Spleen (tissue), 7 donors: ENCODE measurements around the gene PDE2A.

Source experiments
- CTCF ChIP-seq, 11 experiments: fragments of 200-600 bp in 7 of 11; fragments of 450-650 bp in 4 of 11; sonication (generic) in 4 of 11; IDR thresholded peaks in 8 of 11; conservative IDR thresholded peaks in 3 of 11; 1 replicate in 7 of 11; 2 replicates in 4 of 11; pipeline versions ENCODE4 v1.4.0 to v1.8.0; 2016 to 2021; ENCODE audit warnings: antibody characterized with exemption in 11 of 11, inconsistent platforms in 4 of 11, mild to moderate bottlenecking in 1 of 11
- POLR2AphosphoS5 ChIP-seq, 3 donors: sonication (generic); formaldehyde crosslinking; IDR thresholded peaks; one replicate each; pipeline ENCODE4 v1.5.1; 2017; ENCODE audit warnings: antibody characterized with exemption in 3 of 3
- donor health status: DM: no; HTN: no; CAD: no; lungs with moderate emphysema.
- donor health status: DM: no; HTN: no; CAD: no.
- donor health status: DM: no; HTN: no; CAD: no.

- no peak for TF ChIP-seq CTCF (IDR thresholded peaks at IDR 0.05 in 8 of 11, conservative IDR thresholded peaks at IDR 0.05 in 3 of 11)
- peak in 1 of 3 donors; percentile 2 for TF ChIP-seq POLR2AphosphoS5 (IDR thresholded peaks at IDR 0.05)
Measured at GRCh38 chr11:72613450-72613849, 60.8 kb downstream of the PDE2A start.
